Suprapubic skin (tissue), 4 donors: ENCODE measurements around the gene CASQ1. TPM values are rescaled to one million over a fixed set of nuclear protein-coding genes. Genes with fewer than 3 reads are reported as not detected.

ENCODE experiments used
- DNase-seq, 2 donors: peaks; one replicate each; pipeline ENCODE4 v3.0.0-alpha.2; 2019; ENCODE audit warnings: low spot score in 2 of 2
- H3K27ac ChIP-seq: fragments of 200-600 bp; sonication (generic); one replicate; pipeline ENCODE4 v1.5.1; 2019
- H3K27me3 ChIP-seq: fragments of 200-600 bp; sonication (generic); one replicate; pipeline ENCODE4 v1.5.1; 2019
- H3K36me3 ChIP-seq: fragments of 200-600 bp; sonication (generic); one replicate; pipeline ENCODE4 v1.5.1; 2019
- H3K4me1 ChIP-seq: fragments of 200-600 bp; sonication (generic); one replicate; pipeline ENCODE4 v1.5.1; 2019
- H3K4me3 ChIP-seq: fragments of 200-600 bp; sonication (generic); one replicate; pipeline ENCODE4 v1.5.1; 2019; ENCODE audit warnings: mild to moderate bottlenecking
- H3K9me3 ChIP-seq: fragments of 200-600 bp; sonication (generic); one replicate; pipeline ENCODE4 v1.5.1; 2019
- CTCF ChIP-seq, 2 donors: fragments of 200-600 bp in 1 of 2; fragments of 450-650 bp in 1 of 2; sonication (generic) in 1 of 2; IDR thresholded peaks; one replicate each; pipeline ENCODE4 v1.5.1; 2016 to 2019; ENCODE audit warnings: antibody characterized with exemption in 2 of 2, mild to moderate bottlenecking in 1 of 2, moderate library complexity in 1 of 2
- EP300 ChIP-seq: sonication (generic); formaldehyde crosslinking; IDR thresholded peaks from one replicate; pipeline ENCODE4 v1.6.1; 2017; ENCODE audit warnings: antibody characterized with exemption
- POLR2A ChIP-seq, 2 donors: fragments of 450-650 bp; IDR thresholded peaks; one replicate each; pipeline ENCODE4 v1.6.1; 2017; ENCODE audit warnings: antibody characterized with exemption in 2 of 2, mild to moderate bottlenecking in 2 of 2, moderate library complexity in 2 of 2
- POLR2AphosphoS5 ChIP-seq, 3 donors: sonication (generic); formaldehyde crosslinking; IDR thresholded peaks; one replicate each; pipeline ENCODE4 v1.6.1; 2017; ENCODE audit warnings: antibody characterized with exemption in 3 of 3
- WGBS: methylation state at CpG from one replicate; pipeline ENCODE4 v1.1.5; 2018; 5-methylcytosine and 5-hydroxymethylcytosine counted together
- total RNA-seq, 4 donors: library from RNA; depleted of rRNA; stranded (reverse); fragments of >200 nt; gene quantifications; one replicate each; pipeline ENCODE4 v1.1.0, GENCODE V29; 2016

The CASQ1 gene
- total RNA-seq, 4 donors from 2014 or later = not detected

- no peaks in the 10 kb centered on the region for H3K27me3 ChIP-seq
- WGBS = 40% methylated on average over 9 of the region's 9 CpGs
- peaks cover 61% of the 10 kb centered on the region for H3K4me1 ChIP-seq
- H3K4me3 ChIP-seq = peak overlapping the region; percentile 87
- no peak for TF ChIP-seq POLR2AphosphoS5 (IDR thresholded peaks at IDR 0.05)
- no peak for TF ChIP-seq EP300
- no peak for TF ChIP-seq CTCF (IDR thresholded peaks at IDR 0.05)
- no peak for TF ChIP-seq POLR2A (IDR thresholded peaks at IDR 0.05)
- peak in 1 of 2 donors; percentile 49 for DNase-seq
- peak overlapping the region; percentile 96 for H3K27ac ChIP-seq
- no peaks in the 10 kb centered on the region for H3K9me3 ChIP-seq
- peaks cover 20% of the 10 kb centered on the region for H3K36me3 ChIP-seq
Measured at GRCh38 chr1:160206421-160207117, 16.2 kb downstream of the CASQ1 start.

GRCh38 chr1:160207118-160207650 is 16.8 kb downstream of the CASQ1 start:
- H3K4me1 ChIP-seq = peaks cover 61% of the 10 kb centered on the region
- no peaks in the 10 kb centered on the region for H3K9me3 ChIP-seq
- WGBS = 87% methylated on average over 4 of the region's 4 CpGs
- peak overlapping the region; percentile 87 for H3K4me3 ChIP-seq
- H3K27me3 ChIP-seq = no peaks in the 10 kb centered on the region
- H3K27ac ChIP-seq = no peak overlapping the region
- DNase-seq = no peak
- H3K36me3 ChIP-seq = peaks cover 24% of the 10 kb centered on the region
- TF ChIP-seq POLR2AphosphoS5 (IDR thresholded peaks at IDR 0.05) (no peak), POLR2A (IDR thresholded peaks at IDR 0.05) (no peak), EP300 (no peak), CTCF (IDR thresholded peaks at IDR 0.05) (no peak)

- Histone ChIP-seq H3K36me3 (peaks cover 32% of the 10 kb centered on the region), H3K27ac (peak overlapping the region; percentile 25), H3K4me1 (peaks cover 61% of the 10 kb centered on the region), H3K4me3 (peak overlapping the region; percentile 8), H3K27me3 (no peaks in the 10 kb centered on the region), H3K9me3 (no peaks in the 10 kb centered on the region)
- TF ChIP-seq POLR2AphosphoS5 (IDR thresholded peaks at IDR 0.05) (no peak), EP300 (no peak), POLR2A (IDR thresholded peaks at IDR 0.05) (no peak), CTCF (IDR thresholded peaks at IDR 0.05) (no peak)
- DNase-seq = peak in 1 of 2 donors; percentile 55
- WGBS = 56% methylated on average over 7 of the region's 9 CpGs
Measured at GRCh38 chr1:160207771-160208556, 17.6 kb downstream of the CASQ1 start.

GRCh38 chr1:160208557-160209320 is 18.4 kb downstream of the CASQ1 start:
- Histone ChIP-seq H3K27me3 (no peaks in the 10 kb centered on the region), H3K27ac (peak overlapping the region; percentile 25), H3K4me3 (peak overlapping the region; percentile 8), H3K9me3 (no peaks in the 10 kb centered on the region), H3K4me1 (peaks cover 61% of the 10 kb centered on the region), H3K36me3 (peaks cover 40% of the 10 kb centered on the region)
- 56% methylated on average over 6 of the region's 6 CpGs for WGBS
- no peak for TF ChIP-seq CTCF (IDR thresholded peaks at IDR 0.05)
- TF ChIP-seq POLR2AphosphoS5 (IDR thresholded peaks at IDR 0.05) = no peak
- TF ChIP-seq EP300 = no peak
- no peak for TF ChIP-seq POLR2A (IDR thresholded peaks at IDR 0.05)
- DNase-seq = peak in 1 of 2 donors; percentile 44
